SH-SY5Y (cell line): ENCODE data around the gene RIIAD1.

ENCODE experiments used
- GATA2 ChIP-seq: IDR thresholded peaks from 2 replicates; pipeline ENCODE4 v1.6.1; 2011; ENCODE audit warnings: mild to moderate bottlenecking, low read depth, low read length
- GATA3 ChIP-seq: IDR thresholded peaks from 2 replicates; pipeline ENCODE4 v1.6.1; 2011; ENCODE audit warnings: low read depth, mild to moderate bottlenecking, low read length, moderate library complexity

The RIIAD1 gene

DNA sequence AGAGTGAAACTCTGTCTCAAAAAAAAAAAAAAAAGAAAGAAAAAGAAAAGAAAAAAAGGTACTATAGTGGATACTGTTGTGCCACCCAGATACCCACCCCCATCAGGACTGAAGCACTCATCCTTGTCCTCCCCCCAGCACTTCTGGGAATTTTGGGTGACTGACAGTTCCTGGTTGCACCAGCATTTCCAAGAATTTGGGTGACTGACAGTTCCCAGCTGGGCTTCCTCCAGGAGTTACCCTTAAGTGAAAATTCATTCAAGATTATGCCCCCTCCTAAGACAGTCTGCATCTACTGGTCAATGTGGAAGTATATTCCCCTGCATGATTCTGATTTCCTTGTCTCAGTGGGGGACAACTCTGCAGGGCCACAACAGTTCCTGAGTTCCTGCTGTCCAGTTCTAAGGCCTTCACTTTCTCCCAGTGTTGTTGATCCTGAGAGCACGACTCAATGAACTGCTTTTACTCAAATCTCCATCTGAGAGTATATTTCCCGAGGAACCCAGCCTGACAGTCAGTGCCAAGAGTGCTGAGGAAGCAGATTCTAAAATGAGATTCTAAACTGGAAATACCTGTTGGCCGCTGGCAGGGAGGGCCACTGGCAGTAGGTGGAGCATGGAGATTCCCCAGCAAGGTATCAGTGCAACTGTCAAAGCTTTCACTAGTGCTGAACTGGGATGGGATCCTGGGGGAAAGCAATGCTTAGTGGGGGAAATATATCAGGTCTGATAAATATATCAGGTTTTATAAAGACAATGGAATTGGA, 18.5 kb downstream of the RIIAD1 start:
- TF ChIP-seq GATA2 (no peak), GATA3 (no peak)

DNA sequence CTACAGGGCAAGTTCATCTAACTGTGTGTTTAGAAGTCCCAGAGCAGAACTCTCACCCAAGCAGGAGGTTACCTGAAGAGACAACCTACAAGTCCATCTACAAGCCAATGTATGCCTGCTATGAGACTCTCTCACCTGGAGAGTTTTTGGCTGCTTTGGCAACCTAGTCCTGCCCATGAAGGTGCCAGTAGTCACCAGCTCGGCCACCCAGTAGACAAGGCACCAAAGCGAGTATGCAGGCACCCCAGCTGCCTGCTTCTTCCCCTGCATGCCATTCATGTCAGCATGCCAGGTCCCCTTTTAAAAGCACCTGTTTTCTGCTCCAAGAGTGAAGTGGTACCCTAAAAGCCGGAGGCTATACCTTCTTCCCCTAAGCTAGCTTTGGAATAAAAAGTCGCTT, 20.2 kb downstream of the RIIAD1 start:
- TF ChIP-seq GATA2 (no peak), GATA3 (no peak)

GRCh38 chr1:151756291-151756690, 35.0 kb downstream of the RIIAD1 start:
- TF ChIP-seq GATA3 (no peak), GATA2 (no peak)

DNA sequence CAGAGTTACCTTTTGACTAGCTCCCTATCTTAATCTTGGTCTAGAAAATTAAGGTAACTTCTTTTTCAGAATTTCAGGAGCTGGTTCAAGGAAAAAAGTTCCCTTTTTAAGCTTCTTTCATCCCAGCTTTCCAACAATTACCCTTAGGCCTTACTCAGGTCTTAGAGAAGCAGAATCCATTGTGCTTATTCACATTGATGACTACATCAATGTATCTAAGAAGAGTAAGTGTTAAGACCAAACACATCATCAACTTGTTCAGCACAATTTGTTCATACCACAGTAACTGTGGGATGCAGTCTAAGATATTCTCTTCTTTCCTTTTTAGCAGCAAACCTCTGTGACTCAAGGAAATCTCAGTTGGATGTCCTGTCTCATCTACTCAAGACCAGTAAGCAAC, 37.9 kb downstream of the RIIAD1 start:
- no peak for TF ChIP-seq GATA2
- TF ChIP-seq GATA3 = no peak

DNA sequence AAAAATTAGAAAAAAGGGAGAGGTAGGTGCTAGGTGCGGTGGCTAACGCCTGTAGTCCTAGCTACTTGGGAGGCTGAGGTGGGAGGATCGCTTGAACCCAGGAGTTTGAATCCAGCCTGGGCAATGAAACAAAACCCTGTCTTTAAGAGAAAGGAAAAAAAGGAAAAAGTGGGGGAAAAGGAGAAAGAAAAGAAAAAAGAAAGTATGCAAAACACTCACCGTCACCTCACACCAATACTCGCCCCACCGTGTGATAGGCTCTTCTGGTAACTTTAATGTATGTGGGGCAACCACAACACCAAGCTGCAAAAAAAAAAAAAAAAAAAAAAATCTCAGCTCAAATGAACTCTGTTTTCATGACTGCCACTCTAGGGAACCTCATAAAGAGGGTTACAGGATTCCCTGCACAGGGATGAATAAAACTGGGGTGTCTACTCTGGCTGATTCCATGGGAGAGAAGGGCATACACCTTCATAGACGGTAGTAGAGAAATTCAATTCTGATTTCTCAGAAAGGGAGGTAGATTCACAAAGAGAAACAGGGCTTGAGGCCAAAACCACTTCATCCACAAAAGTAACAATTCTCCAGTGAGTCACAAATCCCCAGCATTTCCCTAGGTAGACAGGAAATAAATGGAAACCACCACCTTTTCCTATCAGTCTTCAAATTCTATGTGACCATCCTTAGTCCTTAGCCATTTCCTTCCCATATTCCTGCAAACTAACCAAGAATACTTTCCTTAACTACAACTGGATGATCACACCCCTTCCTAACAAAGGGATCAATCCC, 39.5 kb downstream of the RIIAD1 start:
- no peak for TF ChIP-seq GATA3
- no peak for TF ChIP-seq GATA2

DNA sequence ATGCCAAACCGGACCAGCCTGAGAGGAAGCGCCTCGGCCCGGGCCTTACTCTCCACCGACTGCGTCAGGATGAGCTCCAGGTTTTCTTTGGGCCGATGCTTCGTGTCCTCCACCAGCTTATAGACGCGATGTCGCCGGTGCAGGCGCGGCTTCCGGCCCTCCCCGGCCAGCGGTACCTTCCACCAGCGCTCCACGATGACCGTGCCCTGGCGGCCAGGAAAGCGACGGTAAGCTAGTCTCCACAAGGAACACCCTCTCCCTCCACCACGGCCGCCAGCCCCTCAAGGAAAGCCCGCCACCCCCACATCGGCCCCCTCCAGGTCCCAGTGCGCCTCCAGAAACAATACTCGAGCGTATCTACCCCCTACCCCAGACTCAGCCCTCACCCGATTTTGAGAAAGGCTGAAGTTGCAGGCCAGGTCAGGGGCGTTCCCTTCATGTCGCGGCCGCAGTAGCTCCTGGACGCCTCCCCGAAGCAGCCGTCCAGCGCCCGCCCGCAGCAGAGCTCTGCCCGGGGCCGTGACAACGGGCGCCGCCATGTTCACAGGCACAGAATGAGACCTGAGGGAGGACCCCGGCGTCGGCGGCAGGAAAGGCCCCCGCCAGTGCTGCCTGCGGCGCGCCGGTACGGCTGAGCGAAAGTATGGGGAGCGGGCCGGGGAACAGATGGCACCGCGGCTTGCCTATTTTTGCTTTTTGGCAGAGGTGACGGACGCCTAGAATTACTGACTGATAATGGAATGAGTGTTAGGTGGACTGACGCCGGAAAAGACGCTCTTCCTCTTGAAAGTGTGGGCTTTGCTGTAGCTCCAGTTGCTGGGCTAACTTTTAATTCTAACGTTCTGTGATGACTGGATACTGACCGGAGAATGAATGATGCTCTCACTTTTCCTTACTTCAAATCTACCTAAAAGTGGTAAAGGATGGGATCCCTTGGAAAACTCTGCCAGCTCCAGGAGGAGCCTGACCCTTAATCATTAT, 41.9 kb downstream of the RIIAD1 start, which contains the start of gene MRPL9:
Gene MRPL9, minus strand, starts transcription at position 556 of the 981 bp plus-strand sequence. Its CDS starts 17 bp downstream, at position 539.
- TF ChIP-seq GATA2 = no peak
- no peak for TF ChIP-seq GATA3

- no peak for TF ChIP-seq GATA2
- no peak for TF ChIP-seq GATA3
Observed at GRCh38 chr1:151763990-151764389, 42.7 kb downstream of the RIIAD1 start.

GRCh38 chr1:151773702-151774101, 52.4 kb downstream of the RIIAD1 start:
- TF ChIP-seq GATA2 (no peak), GATA3 (no peak)

DNA sequence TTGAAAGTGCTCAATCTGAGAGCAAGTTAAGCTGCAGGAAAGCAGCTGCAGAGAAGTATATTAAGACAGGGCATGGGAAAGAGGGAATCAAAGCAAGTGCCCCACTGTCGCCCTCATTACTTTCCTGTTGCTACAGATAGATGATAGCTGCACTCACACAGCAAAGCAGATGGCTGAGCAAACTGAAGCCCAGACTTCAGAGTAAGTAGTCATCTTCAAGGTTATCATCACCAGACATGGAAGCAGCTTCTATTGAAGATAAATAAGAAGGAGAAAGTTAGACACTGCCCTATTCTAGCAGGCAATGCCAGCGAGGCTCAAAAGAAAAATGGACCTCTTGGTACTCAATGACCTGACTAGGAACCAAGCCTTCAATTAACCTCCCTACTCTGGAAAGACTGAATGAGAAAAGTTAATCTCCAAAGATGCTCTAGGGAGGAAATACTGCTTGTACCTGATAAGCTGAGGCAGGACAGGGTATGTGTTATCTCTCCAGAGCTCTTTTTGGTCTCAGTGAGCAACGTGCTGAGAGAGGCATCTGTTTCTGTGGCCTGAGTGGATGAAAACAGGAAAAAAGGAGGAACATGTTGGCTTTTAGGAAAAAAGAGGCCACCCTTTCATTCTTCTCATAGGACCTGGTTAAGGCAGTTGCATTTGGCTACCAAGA, 53.1 kb downstream of the RIIAD1 start:
- no peak for TF ChIP-seq GATA2
- TF ChIP-seq GATA3 = no peak

GRCh38 chr1:151775894-151776664, 54.8 kb downstream of the RIIAD1 start:
- no peak for TF ChIP-seq GATA2

- TF ChIP-seq GATA3 = no peak
- no peak for TF ChIP-seq GATA2
Observed at GRCh38 chr1:151776665-151777062, 55.3 kb downstream of the RIIAD1 start.

- TF ChIP-seq GATA2 = no peak
- no peak for TF ChIP-seq GATA3
Observed at GRCh38 chr1:151777317-151777716, 56.0 kb downstream of the RIIAD1 start.
